ENCODE results near the gene TNFAIP8. TPM values are rescaled to one million over a fixed set of nuclear protein-coding genes. Genes with fewer than 3 reads are reported as not detected.

Gene TNFAIP8
- 18.0 and 18.4 TPM in 2 replicates for total RNA-seq

DNA sequence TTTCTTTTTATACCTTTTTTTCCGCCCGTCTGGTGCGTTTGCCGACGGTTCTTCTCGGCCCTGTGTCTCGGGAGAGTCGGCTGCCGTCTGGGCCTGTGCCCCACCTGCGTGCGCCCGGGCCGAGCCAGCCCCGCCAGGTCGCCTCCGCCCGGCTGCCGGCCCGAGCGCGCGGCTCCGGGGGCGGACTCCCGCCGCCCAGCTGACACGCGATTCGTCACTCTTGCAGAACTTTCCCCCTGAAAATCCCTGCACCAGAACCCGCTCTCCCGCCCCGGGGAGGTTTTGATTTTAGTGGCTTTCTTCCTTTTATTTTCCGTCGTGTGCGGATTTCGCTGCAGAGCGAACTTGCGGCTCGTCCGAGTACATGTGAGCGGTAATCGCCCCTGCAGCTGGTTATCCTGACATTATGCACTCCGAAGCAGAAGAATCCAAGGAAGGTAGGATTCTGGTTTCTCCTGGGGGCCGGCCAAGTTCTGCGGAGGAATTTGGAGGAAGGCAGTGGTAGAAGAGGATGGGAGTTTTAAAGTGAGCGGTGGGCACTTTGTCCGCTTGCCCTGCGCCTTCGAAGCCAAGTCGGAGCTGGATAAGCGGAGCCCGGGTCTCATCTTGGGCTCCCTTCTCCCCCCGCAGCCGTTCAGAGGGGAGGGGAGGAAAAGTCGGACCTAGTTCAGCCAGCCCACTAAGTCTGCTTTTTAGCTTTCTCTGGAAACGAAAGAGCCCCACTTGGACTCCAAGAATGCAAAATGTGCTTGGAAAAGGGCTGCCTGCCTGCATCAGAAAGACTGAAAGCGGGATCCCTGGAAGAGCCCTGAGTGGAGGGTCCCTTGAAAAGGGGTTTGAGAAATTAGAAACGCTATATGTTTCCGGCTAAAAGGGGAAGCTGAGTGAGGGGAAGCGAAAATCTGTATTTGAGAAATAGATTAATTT is at the start of gene TNFAIP8:
Gene TNFAIP8 (plus strand): TSS at position 335 of the 927 bp plus-strand sequence. CDS start 72 bp downstream, at position 407.

Small RNA genes lying within 50 kb of the gene (small RNA-seq; reads per million reads assigned to genes)
- gene RN7SL174P (not detected), gene RNA5SP190 (not detected)

Other genes starting within 250 kb of the TNFAIP8 start
- gene HSD17B4, start 96.5 kb downstream of the TNFAIP8 start, total RNA-seq: 138 and 148 TPM in 2 replicates